ENCODE data around the gene ATP9A. TPM values are rescaled to one million over a fixed set of nuclear protein-coding genes. Genes with fewer than 3 reads are reported as not detected.

ATP9A gene
- total RNA-seq, 5 donors from 2014 or later (not counting 1 experiment from before 2014, with no cell fraction given): 0.44 to 0.85 (median 0.72) TPM

- Histone ChIP-seq H3K9me3 (no peaks in the 10 kb centered on the region), H3K4me3 (ENCODE audit: control insufficient read depth in 1 of 2, extremely low read depth in 1 of 2, low read length in 1 of 2) (no peak overlapping the region), H3K27me3 (replicated peaks in 1 of 2; ENCODE audit: control insufficient read depth in 2 of 2, extremely low read depth in 1 of 2, insufficient read depth in 2 of 2, low read length in 1 of 2) (peaks cover 0 to 27% of the 10 kb centered on the region in 2 experiments), H3K27ac (ENCODE audit: low read length) (no peak overlapping the region), H3K4me1 (ENCODE audit: control insufficient read depth in 1 of 2, extremely low read depth in 1 of 2, insufficient read depth in 2 of 2, low read length in 2 of 2) (peaks cover 0 to 16% of the 10 kb centered on the region in 2 experiments), H3K36me3 (ENCODE audit: control insufficient read depth in 2 of 2, extremely low read depth in 1 of 2, insufficient read depth in 1 of 2, low read length in 1 of 2) (no peaks in the 10 kb centered on the region)
- WGBS (ENCODE audit: insufficient coverage): 76% methylated on average over 9 of the region's 14 CpGs
- POLR2A ChIA-PET: no interaction called here
- Mint-ChIP-seq H3K27me3 (peaks cover 3 to 32% of the 10 kb centered on the region in 2 donors), H3K4me3 (no peak overlapping the region), H3K4me1 (peaks cover 0 to 15% (median 3%) of the 10 kb centered on the region in 3 donors), H3K9me3 (no peaks in the 10 kb centered on the region), H3K27ac (no peak overlapping the region), H3K36me3 (no peaks in the 10 kb centered on the region)
- CTCF ChIA-PET: no interaction called here
- ATAC-seq (replicated peaks in 1 of 4) (no peak), DNase-seq (no peak)
Measured at GRCh38 chr20:51604851-51605250, 163.3 kb downstream of the ATP9A start.

DNA sequence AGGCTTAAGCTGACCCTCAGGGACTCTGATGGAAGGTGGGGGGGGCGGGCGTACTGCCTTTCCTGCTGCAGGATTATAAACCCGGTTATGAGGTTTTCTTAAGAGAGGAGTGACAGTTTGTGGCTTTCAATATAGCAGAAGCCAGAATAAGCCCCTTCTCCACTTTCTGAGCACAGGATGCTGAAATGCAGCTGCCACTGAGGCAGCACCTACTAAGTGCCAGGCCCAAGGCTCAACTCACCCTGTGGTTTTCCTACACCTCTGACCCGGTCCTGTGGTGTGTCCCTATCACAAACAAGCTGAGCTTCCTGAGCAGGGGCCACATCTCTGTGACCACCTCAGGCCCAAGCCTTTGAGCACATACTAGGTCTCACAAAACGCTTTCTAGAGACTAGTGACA lies 166.1 kb downstream of the ATP9A start:
- H3K4me3 Mint-ChIP-seq: no peak overlapping the region
- H3K27ac Mint-ChIP-seq: no peak overlapping the region
- Histone ChIP-seq H3K4me3 (ENCODE audit: control insufficient read depth in 1 of 2, extremely low read depth in 1 of 2, low read length in 1 of 2) (no peak overlapping the region), H3K9me3 (no peaks in the 10 kb centered on the region), H3K36me3 (ENCODE audit: control insufficient read depth in 2 of 2, extremely low read depth in 1 of 2, insufficient read depth in 1 of 2, low read length in 1 of 2) (no peaks in the 10 kb centered on the region), H3K27ac (ENCODE audit: low read length) (no peak overlapping the region), H3K27me3 (replicated peaks in 1 of 2; ENCODE audit: control insufficient read depth in 2 of 2, extremely low read depth in 1 of 2, insufficient read depth in 2 of 2, low read length in 1 of 2) (peaks cover 0 to 11% of the 10 kb centered on the region in 2 experiments), H3K4me1 (ENCODE audit: control insufficient read depth in 1 of 2, extremely low read depth in 1 of 2, insufficient read depth in 2 of 2, low read length in 2 of 2) (peaks cover 0 to 2% of the 10 kb centered on the region in 2 experiments)
- CTCF ChIA-PET: no interaction called here
- POLR2A ChIA-PET: no interaction called here
- no peak for ATAC-seq (replicated peaks in 1 of 4)
- no peaks in the 10 kb centered on the region for H3K36me3 Mint-ChIP-seq
- H3K9me3 Mint-ChIP-seq: no peaks in the 10 kb centered on the region
- H3K4me1 Mint-ChIP-seq: no peaks in the 10 kb centered on the region
- WGBS (ENCODE audit: insufficient coverage): 54% methylated on average over 2 of the region's 5 CpGs
- DNase-seq: no peak
- H3K27me3 Mint-ChIP-seq: peaks cover 4 to 11% of the 10 kb centered on the region in 2 donors

DNA sequence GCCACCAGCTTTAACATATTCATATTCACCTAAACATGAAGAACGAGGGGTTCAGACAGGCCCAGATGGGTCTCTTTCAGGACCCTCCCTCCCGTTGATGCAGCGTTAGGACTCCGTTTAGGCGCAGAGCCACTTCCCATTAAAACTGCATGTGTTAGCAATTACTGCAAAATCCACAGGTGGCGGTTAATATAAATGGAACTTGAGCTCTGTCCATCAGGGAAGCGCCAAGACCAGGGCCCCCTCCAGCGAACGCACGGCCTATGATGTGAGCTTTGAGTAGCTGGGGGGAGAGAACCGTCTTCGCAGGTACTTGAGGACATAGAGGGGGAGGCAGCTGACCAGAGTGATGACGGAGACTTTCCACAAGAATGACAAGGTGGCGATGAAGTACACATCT lies 167.2 kb downstream of the ATP9A start:
- Mint-ChIP-seq H3K4me1 (no peaks in the 10 kb centered on the region), H3K27ac (no peak overlapping the region), H3K4me3 (no peak overlapping the region), H3K9me3 (no peaks in the 10 kb centered on the region), H3K36me3 (no peaks in the 10 kb centered on the region), H3K27me3 (peaks cover 3 to 8% of the 10 kb centered on the region in 2 donors)
- POLR2A ChIA-PET: interaction anchor here in 1 of 2 donors (0.7 kb wide), 1 partner anchor 965 kb away, joined by 4 read pairs; no protein-coding TSS in a partner anchor
- CTCF ChIA-PET: interaction anchor here in 1 of 2 donors (0.6 to 1.0 kb wide), 2 partner anchors 159 to 229 kb away, joined by 3 read pairs; no protein-coding TSS in a partner anchor
- Histone ChIP-seq H3K27ac (ENCODE audit: low read length) (no peak overlapping the region), H3K4me1 (ENCODE audit: control insufficient read depth in 1 of 2, extremely low read depth in 1 of 2, insufficient read depth in 2 of 2, low read length in 2 of 2) (no peaks in the 10 kb centered on the region), H3K27me3 (replicated peaks in 1 of 2; ENCODE audit: control insufficient read depth in 2 of 2, extremely low read depth in 1 of 2, insufficient read depth in 2 of 2, low read length in 1 of 2) (peaks cover 0 to 11% of the 10 kb centered on the region in 2 experiments), H3K36me3 (ENCODE audit: control insufficient read depth in 2 of 2, extremely low read depth in 1 of 2, insufficient read depth in 1 of 2, low read length in 1 of 2) (no peaks in the 10 kb centered on the region), H3K9me3 (no peaks in the 10 kb centered on the region), H3K4me3 (ENCODE audit: control insufficient read depth in 1 of 2, extremely low read depth in 1 of 2, low read length in 1 of 2) (no peak overlapping the region)
- no peak for DNase-seq
- ATAC-seq (replicated peaks in 1 of 4): no peak
- WGBS (ENCODE audit: insufficient coverage): 93% methylated on average over 9 of the region's 14 CpGs

GRCh38 chr20:51600016-51600420 lies 168.2 kb downstream of the ATP9A start:
- Mint-ChIP-seq H3K4me1 (peaks cover 2 to 3% (median 2%) of the 10 kb centered on the region in 3 donors), H3K27ac (no peak overlapping the region), H3K4me3 (no peak overlapping the region), H3K9me3 (no peaks in the 10 kb centered on the region), H3K36me3 (no peaks in the 10 kb centered on the region), H3K27me3 (peaks cover 3 to 8% of the 10 kb centered on the region in 2 donors)
- CTCF ChIA-PET: interaction anchor here in 1 of 2 donors (0.7 kb wide), 1 partner anchor 211 kb away, joined by 3 read pairs; no protein-coding TSS in a partner anchor
- ATAC-seq (replicated peaks in 1 of 4): no peak
- DNase-seq: no peak
- Histone ChIP-seq H3K4me3 (ENCODE audit: control insufficient read depth in 1 of 2, extremely low read depth in 1 of 2, low read length in 1 of 2) (no peak overlapping the region), H3K27me3 (replicated peaks in 1 of 2; ENCODE audit: control insufficient read depth in 2 of 2, extremely low read depth in 1 of 2, insufficient read depth in 2 of 2, low read length in 1 of 2) (peaks cover 0 to 11% of the 10 kb centered on the region in 2 experiments), H3K4me1 (ENCODE audit: control insufficient read depth in 1 of 2, extremely low read depth in 1 of 2, insufficient read depth in 2 of 2, low read length in 2 of 2) (peaks cover 0 to 5% of the 10 kb centered on the region in 2 experiments), H3K27ac (ENCODE audit: low read length) (no peak overlapping the region), H3K9me3 (no peaks in the 10 kb centered on the region), H3K36me3 (ENCODE audit: control insufficient read depth in 2 of 2, extremely low read depth in 1 of 2, insufficient read depth in 1 of 2, low read length in 1 of 2) (no peaks in the 10 kb centered on the region)
- WGBS (ENCODE audit: insufficient coverage): 85% methylated on average over 7 of the region's 7 CpGs
- POLR2A ChIA-PET: no interaction called here

DNA sequence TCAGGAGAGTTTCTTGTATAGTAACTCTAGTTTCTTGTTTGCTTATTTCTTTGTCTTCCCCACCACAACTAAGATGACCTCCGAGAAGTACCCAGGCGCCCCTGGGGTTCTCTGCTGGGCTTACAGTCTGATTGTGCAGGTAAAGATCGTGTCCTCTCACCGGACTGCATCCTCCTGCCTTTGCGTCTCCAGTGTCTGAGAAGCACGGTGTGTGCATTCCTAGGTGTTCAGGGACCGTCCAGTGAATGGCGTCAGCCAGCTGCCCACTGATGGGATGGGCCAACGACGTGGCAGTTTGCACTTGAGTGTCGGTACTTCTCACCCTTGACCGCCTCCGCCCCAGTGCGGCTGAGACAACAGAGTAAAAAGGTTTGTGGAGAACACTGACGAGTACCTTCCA lies 169.6 kb downstream of the ATP9A start:
- ATAC-seq (replicated peaks in 1 of 4) (no peak), DNase-seq (no peak)
- Mint-ChIP-seq H3K4me3 (no peak overlapping the region), H3K4me1 (peaks cover 8 to 15% (median 12%) of the 10 kb centered on the region in 3 donors), H3K27ac (no peak overlapping the region), H3K27me3 (peaks cover 0 to 3% of the 10 kb centered on the region in 2 donors), H3K36me3 (no peaks in the 10 kb centered on the region), H3K9me3 (no peaks in the 10 kb centered on the region)
- Histone ChIP-seq H3K36me3 (ENCODE audit: control insufficient read depth in 2 of 2, extremely low read depth in 1 of 2, insufficient read depth in 1 of 2, low read length in 1 of 2) (no peaks in the 10 kb centered on the region), H3K9me3 (no peaks in the 10 kb centered on the region), H3K4me1 (ENCODE audit: control insufficient read depth in 1 of 2, extremely low read depth in 1 of 2, insufficient read depth in 2 of 2, low read length in 2 of 2) (peaks cover 0 to 8% of the 10 kb centered on the region in 2 experiments), H3K27ac (ENCODE audit: low read length) (no peak overlapping the region), H3K4me3 (ENCODE audit: control insufficient read depth in 1 of 2, extremely low read depth in 1 of 2, low read length in 1 of 2) (no peak overlapping the region), H3K27me3 (replicated peaks in 1 of 2; ENCODE audit: control insufficient read depth in 2 of 2, extremely low read depth in 1 of 2, insufficient read depth in 2 of 2, low read length in 1 of 2) (peaks cover 0 to 3% of the 10 kb centered on the region in 2 experiments)
- WGBS (ENCODE audit: insufficient coverage): 95% methylated on average over 12 of the region's 15 CpGs
- CTCF ChIA-PET: interaction anchor here in 1 of 2 donors (0.5 kb wide), 1 partner anchor 17 kb away, joined by 5 read pairs; no protein-coding TSS in a partner anchor
- POLR2A ChIA-PET: no interaction called here

GRCh38 chr20:51597389-51598231 lies 170.6 kb downstream of the ATP9A start:
- no peak overlapping the region for H3K27ac ChIP-seq (ENCODE audit: low read length)
- peaks cover 0 to 8% of the 10 kb centered on the region in 2 experiments for H3K4me1 ChIP-seq (ENCODE audit: control insufficient read depth in 1 of 2, extremely low read depth in 1 of 2, insufficient read depth in 2 of 2, low read length in 2 of 2)
- Mint-ChIP-seq H3K4me3 (no peak overlapping the region), H3K9me3 (no peaks in the 10 kb centered on the region), H3K27me3 (peaks cover 0 to 3% of the 10 kb centered on the region in 2 donors), H3K36me3 (no peaks in the 10 kb centered on the region), H3K4me1 (peaks cover 8 to 16% (median 12%) of the 10 kb centered on the region in 3 donors), H3K27ac (no peak overlapping the region)
- H3K36me3 ChIP-seq (ENCODE audit: control insufficient read depth in 2 of 2, extremely low read depth in 1 of 2, insufficient read depth in 1 of 2, low read length in 1 of 2): no peaks in the 10 kb centered on the region
- no peak overlapping the region for H3K4me3 ChIP-seq (ENCODE audit: control insufficient read depth in 1 of 2, extremely low read depth in 1 of 2, low read length in 1 of 2)
- ATAC-seq (replicated peaks in 1 of 4) (no peak), DNase-seq (no peak)
- WGBS (ENCODE audit: insufficient coverage): no CpG with 5 or more reads among the region's 7 CpGs
- no peaks in the 10 kb centered on the region for H3K9me3 ChIP-seq
- peaks cover 0 to 3% of the 10 kb centered on the region in 2 experiments for H3K27me3 ChIP-seq (replicated peaks in 1 of 2; ENCODE audit: control insufficient read depth in 2 of 2, extremely low read depth in 1 of 2, insufficient read depth in 2 of 2, low read length in 1 of 2)
- CTCF ChIA-PET: interaction anchor here in 1 of 2 donors (0.6 to 1.2 kb wide), 3 partner anchors 46 to 610 kb away, joined by 3 to 5 read pairs (median 4); no protein-coding TSS in a partner anchor
- POLR2A ChIA-PET: interaction anchor here in 1 of 2 donors (0.7 kb wide), 1 partner anchor 13 kb away, joined by 3 read pairs; no protein-coding TSS in a partner anchor
